ENCODE data around the gene SUSD4. TPM values are rescaled to one million over a fixed set of nuclear protein-coding genes. Genes with fewer than 3 reads are reported as not detected.

Gene SUSD4
- total and polyA plus RNA-seq, 7 experiments from 2014 or later = 0.10 to 21.5 (median 7.7) TPM

GRCh38 chr1:223332997-223333396 is 31.0 kb downstream of the SUSD4 start:
- peaks cover 0 to 15% of the 10 kb centered on the region in 2 donors for H3K4me1 ChIP-seq (ENCODE audit: control insufficient read depth in 2 of 2, insufficient read depth in 2 of 2, low read length in 2 of 2)
- no peak for ATAC-seq
- no peaks in the 10 kb centered on the region for H3K27me3 ChIP-seq (ENCODE audit: control insufficient read depth in 2 of 2, insufficient read depth in 2 of 2, low read length in 2 of 2)
- Mint-ChIP-seq H3K4me1 (peaks cover 0 to 36% (median 21%) of the 10 kb centered on the region in 7 donors), H3K36me3 (peaks cover 0 to 14% (median 2%) of the 10 kb centered on the region in 5 donors), H3K27ac (no peak overlapping the region), H3K9me3 (no peaks in the 10 kb centered on the region), H3K4me3 (peak overlapping the region in 2 of 10 donors; percentile 23 to 61), H3K27me3 (no peaks in the 10 kb centered on the region)
- H3K9me3 ChIP-seq (ENCODE audit: control insufficient read depth in 2 of 3, low read length in 3 of 3) = no peaks in the 10 kb centered on the region
- ChIA-PET POLR2A (no interaction called here), CTCF (no interaction called here)
- no peak overlapping the region for H3K4me3 ChIP-seq (ENCODE audit: low read length)
- H3K27ac ChIP-seq (ENCODE audit: low read depth, low read length) = no peak overlapping the region
- no peaks in the 10 kb centered on the region for H3K36me3 ChIP-seq (ENCODE audit: control insufficient read depth in 2 of 3, insufficient read depth in 3 of 3, low read length in 3 of 3)
- DNase-seq = no peak
- intact Hi-C loops (cut with micrococcal nuclease) = loop anchor here in 1 of 2 donors (2.0 to 5.0 kb wide), 2 partner anchors 64 to 86 kb away; no protein-coding TSS in a partner anchor

- peaks cover 0 to 9% (median 0%) of the 10 kb centered on the region in 5 donors for H3K36me3 Mint-ChIP-seq
- ATAC-seq = no peak
- peak overlapping the region in 1 of 10 donors; percentile 60 for H3K4me3 Mint-ChIP-seq
- DNase-seq = no peak
- Histone ChIP-seq H3K4me3 (ENCODE audit: low read length) (no peak overlapping the region), H3K4me1 (ENCODE audit: control insufficient read depth in 2 of 2, insufficient read depth in 2 of 2, low read length in 2 of 2) (peaks cover 0 to 15% of the 10 kb centered on the region in 2 donors), H3K36me3 (ENCODE audit: control insufficient read depth in 2 of 3, insufficient read depth in 3 of 3, low read length in 3 of 3) (no peaks in the 10 kb centered on the region), H3K27ac (ENCODE audit: low read depth, low read length) (no peak overlapping the region), H3K27me3 (ENCODE audit: control insufficient read depth in 2 of 2, insufficient read depth in 2 of 2, low read length in 2 of 2) (no peaks in the 10 kb centered on the region), H3K9me3 (ENCODE audit: control insufficient read depth in 2 of 3, low read length in 3 of 3) (no peaks in the 10 kb centered on the region)
- peak overlapping the region in 3 of 9 donors; percentile 77 to 88 (median 80) for H3K27ac Mint-ChIP-seq
- intact Hi-C loops (cut with micrococcal nuclease) = loop anchor here in 1 of 2 donors (2.0 to 5.0 kb wide), 2 partner anchors 63 to 85 kb away; no protein-coding TSS in a partner anchor
- H3K4me1 Mint-ChIP-seq = peaks cover 0 to 36% (median 21%) of the 10 kb centered on the region in 7 donors
- POLR2A ChIA-PET = no interaction called here
- H3K27me3 Mint-ChIP-seq = no peaks in the 10 kb centered on the region
- CTCF ChIA-PET = no interaction called here
- H3K9me3 Mint-ChIP-seq = no peaks in the 10 kb centered on the region
These were observed 32.0 kb downstream of the SUSD4 start for GRCh38 chr1:223331929-223332328.

- H3K4me1 Mint-ChIP-seq = peaks cover 0 to 36% (median 21%) of the 10 kb centered on the region in 7 donors
- peaks cover 0 to 7% (median 0%) of the 10 kb centered on the region in 5 donors for H3K36me3 Mint-ChIP-seq
- H3K27me3 Mint-ChIP-seq = no peaks in the 10 kb centered on the region
- ChIA-PET POLR2A (no interaction called here), CTCF (interaction anchor here (0.6 kb wide), 1 partner anchor 697 kb away, joined by 3 read pairs; no protein-coding TSS in a partner anchor)
- no peaks in the 10 kb centered on the region for H3K36me3 ChIP-seq (ENCODE audit: control insufficient read depth in 2 of 3, insufficient read depth in 3 of 3, low read length in 3 of 3)
- peak in 7 of 9 donors; percentile 11 to 62 (median 27) for DNase-seq
- H3K9me3 ChIP-seq (ENCODE audit: control insufficient read depth in 2 of 3, low read length in 3 of 3) = no peaks in the 10 kb centered on the region
- no peaks in the 10 kb centered on the region for H3K9me3 Mint-ChIP-seq
- H3K27me3 ChIP-seq (ENCODE audit: control insufficient read depth in 2 of 2, insufficient read depth in 2 of 2, low read length in 2 of 2) = no peaks in the 10 kb centered on the region
- H3K4me3 ChIP-seq (ENCODE audit: low read length) = no peak overlapping the region
- H3K4me3 Mint-ChIP-seq = peak overlapping the region in 4 of 10 donors; percentile 6 to 60 (median 34)
- peaks cover 0 to 15% of the 10 kb centered on the region in 2 donors for H3K4me1 ChIP-seq (ENCODE audit: control insufficient read depth in 2 of 2, insufficient read depth in 2 of 2, low read length in 2 of 2)
- H3K27ac Mint-ChIP-seq = peak overlapping the region in 8 of 9 donors; percentile 33 to 88 (median 70)
- no peak overlapping the region for H3K27ac ChIP-seq (ENCODE audit: low read depth, low read length)
- peak; percentile 68 for ATAC-seq
- intact Hi-C loops (cut with micrococcal nuclease) = loop anchor here in 1 of 2 donors (5.0 kb wide), 1 partner anchor 84 kb away; no protein-coding TSS in a partner anchor
These were observed 32.7 kb downstream of the SUSD4 start for GRCh38 chr1:223331301-223331700.

DNA sequence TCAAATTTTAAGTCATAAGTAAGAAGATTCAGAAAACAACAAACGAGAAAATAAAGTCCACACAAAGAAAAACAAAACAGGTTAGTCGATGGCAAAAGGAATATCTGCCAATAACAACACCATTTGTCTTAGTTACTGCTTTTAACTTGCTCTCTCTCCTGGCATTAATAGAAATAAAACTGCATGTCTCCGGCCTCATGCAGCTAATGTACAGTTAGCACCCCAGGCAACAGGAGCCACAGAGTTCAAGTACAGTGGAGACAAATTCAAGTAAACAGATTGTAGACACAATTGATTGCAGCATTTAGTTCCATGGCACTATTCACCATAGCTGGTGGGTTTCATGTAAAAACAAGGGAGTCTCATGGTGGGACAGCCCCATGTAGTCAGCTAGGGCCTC is 33.5 kb downstream of the SUSD4 start:
- Histone ChIP-seq H3K27me3 (ENCODE audit: control insufficient read depth in 2 of 2, insufficient read depth in 2 of 2, low read length in 2 of 2) (no peaks in the 10 kb centered on the region), H3K27ac (ENCODE audit: low read depth, low read length) (no peak overlapping the region), H3K36me3 (ENCODE audit: control insufficient read depth in 2 of 3, insufficient read depth in 3 of 3, low read length in 3 of 3) (no peaks in the 10 kb centered on the region), H3K4me3 (ENCODE audit: low read length) (no peak overlapping the region), H3K9me3 (ENCODE audit: control insufficient read depth in 2 of 3, low read length in 3 of 3) (no peaks in the 10 kb centered on the region), H3K4me1 (ENCODE audit: control insufficient read depth in 2 of 2, insufficient read depth in 2 of 2, low read length in 2 of 2) (peaks cover 0 to 15% of the 10 kb centered on the region in 2 donors)
- Mint-ChIP-seq H3K27ac (no peak overlapping the region), H3K4me3 (no peak overlapping the region), H3K36me3 (peaks cover 0 to 12% (median 2%) of the 10 kb centered on the region in 5 donors), H3K27me3 (no peaks in the 10 kb centered on the region), H3K9me3 (no peaks in the 10 kb centered on the region), H3K4me1 (peaks cover 0 to 36% (median 21%) of the 10 kb centered on the region in 7 donors)
- DNase-seq = no peak
- no peak for ATAC-seq
- intact Hi-C loops (cut with micrococcal nuclease) = loop anchor here in 1 of 2 donors (5.0 kb wide), 1 partner anchor 83 kb away; no protein-coding TSS in a partner anchor
- ChIA-PET CTCF (no interaction called here), POLR2A (no interaction called here)

- H3K27ac ChIP-seq (ENCODE audit: low read depth, low read length) = no peak overlapping the region
- Mint-ChIP-seq H3K4me1 (peaks cover 0 to 40% (median 23%) of the 10 kb centered on the region in 7 donors), H3K4me3 (peak overlapping the region in 1 of 10 donors; percentile 7), H3K9me3 (no peaks in the 10 kb centered on the region), H3K27ac (peak overlapping the region in 2 of 9 donors; percentile 0 to 11), H3K36me3 (peaks cover 0 to 12% (median 0%) of the 10 kb centered on the region in 5 donors), H3K27me3 (no peaks in the 10 kb centered on the region)
- H3K27me3 ChIP-seq (ENCODE audit: control insufficient read depth in 2 of 2, insufficient read depth in 2 of 2, low read length in 2 of 2) = no peaks in the 10 kb centered on the region
- H3K4me1 ChIP-seq (ENCODE audit: control insufficient read depth in 2 of 2, insufficient read depth in 2 of 2, low read length in 2 of 2) = peaks cover 0 to 16% of the 10 kb centered on the region in 2 donors
- no peak overlapping the region for H3K4me3 ChIP-seq (ENCODE audit: low read length)
- no peaks in the 10 kb centered on the region for H3K36me3 ChIP-seq (ENCODE audit: control insufficient read depth in 2 of 3, insufficient read depth in 3 of 3, low read length in 3 of 3)
- no peaks in the 10 kb centered on the region for H3K9me3 ChIP-seq (ENCODE audit: control insufficient read depth in 2 of 3, low read length in 3 of 3)
- ChIA-PET POLR2A (no interaction called here), CTCF (interaction anchor here (0.6 kb wide), 1 partner anchor 14 kb away, joined by 3 read pairs; no protein-coding TSS in a partner anchor)
- ATAC-seq = no peak
- intact Hi-C loops (cut with micrococcal nuclease) = loop anchor here in 1 of 2 donors (5.0 kb wide), 1 partner anchor 83 kb away; no protein-coding TSS in a partner anchor
- no peak for DNase-seq
These were observed 34.1 kb downstream of the SUSD4 start for GRCh38 chr1:223329664-223330415.

- Mint-ChIP-seq H3K27me3 (no peaks in the 10 kb centered on the region), H3K4me1 (peaks cover 0 to 46% (median 29%) of the 10 kb centered on the region in 7 donors), H3K27ac (no peak overlapping the region), H3K36me3 (peaks cover 0 to 12% (median 0%) of the 10 kb centered on the region in 5 donors), H3K4me3 (no peak overlapping the region), H3K9me3 (no peaks in the 10 kb centered on the region)
- POLR2A ChIA-PET = no interaction called here
- Histone ChIP-seq H3K4me3 (ENCODE audit: low read length) (no peak overlapping the region), H3K27ac (ENCODE audit: low read depth, low read length) (no peak overlapping the region), H3K4me1 (ENCODE audit: control insufficient read depth in 2 of 2, insufficient read depth in 2 of 2, low read length in 2 of 2) (peaks cover 0 to 22% of the 10 kb centered on the region in 2 donors), H3K9me3 (ENCODE audit: control insufficient read depth in 2 of 3, low read length in 3 of 3) (no peaks in the 10 kb centered on the region), H3K27me3 (ENCODE audit: control insufficient read depth in 2 of 2, insufficient read depth in 2 of 2, low read length in 2 of 2) (no peaks in the 10 kb centered on the region), H3K36me3 (ENCODE audit: control insufficient read depth in 2 of 3, insufficient read depth in 3 of 3, low read length in 3 of 3) (no peaks in the 10 kb centered on the region)
- ATAC-seq = no peak
- CTCF ChIA-PET = interaction anchor here (0.6 kb wide), 1 partner anchor 13 kb away, joined by 3 read pairs; no protein-coding TSS in a partner anchor
- intact Hi-C loops (cut with micrococcal nuclease) = no loop called here
- DNase-seq = no peak
These were observed 34.7 kb downstream of the SUSD4 start for GRCh38 chr1:223329252-223329651.

Data from naive thymus-derived CD4-positive, alpha-beta T cell (primary cell).